GM19397 (cell line): ENCODE data around the gene C11orf97.
"Not testable (repeated sequence)": the region's sequence is repeated elsewhere in the genome, so short reads cannot be mapped to it uniquely, and the experiment has no call there.

Experiments
- ATAC-seq: cut with Tn5 transposase; IDR thresholded peaks from one replicate; pipeline ENCODE4 v1.9.1; 2021; ENCODE audit warnings: mild to moderate bottlenecking, moderate library complexity; ENCODE audit not compliant: unreplicated experiment

C11orf97 gene

DNA sequence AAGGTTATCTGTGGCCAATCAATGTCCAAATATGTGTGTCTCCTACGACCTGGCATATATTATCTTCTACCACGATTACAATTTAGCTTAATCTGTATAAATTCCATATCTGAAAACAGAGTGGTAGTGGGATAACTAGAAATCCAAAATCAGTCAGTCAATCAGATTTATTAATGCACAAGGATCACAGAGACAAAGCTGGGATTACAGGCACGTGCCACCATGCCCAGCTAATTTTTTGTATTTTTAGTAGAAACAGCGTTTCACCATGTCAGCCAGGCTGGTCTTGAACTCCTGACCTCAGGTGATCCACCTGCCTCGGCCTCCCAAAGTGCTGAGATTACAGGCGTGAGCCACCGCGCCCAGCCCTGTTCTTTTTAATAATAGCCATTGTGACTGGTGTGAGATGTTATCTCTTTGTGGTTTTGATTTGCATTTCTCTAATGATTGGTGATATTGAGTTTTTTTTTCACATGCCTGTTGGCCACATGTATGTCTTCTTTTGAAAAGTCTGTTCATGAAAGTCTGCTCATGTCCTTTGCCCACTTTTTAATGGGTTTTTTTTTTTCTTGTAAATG is 43.6 kb downstream of the C11orf97 start:
- not testable (repeated sequence) for ATAC-seq

DNA sequence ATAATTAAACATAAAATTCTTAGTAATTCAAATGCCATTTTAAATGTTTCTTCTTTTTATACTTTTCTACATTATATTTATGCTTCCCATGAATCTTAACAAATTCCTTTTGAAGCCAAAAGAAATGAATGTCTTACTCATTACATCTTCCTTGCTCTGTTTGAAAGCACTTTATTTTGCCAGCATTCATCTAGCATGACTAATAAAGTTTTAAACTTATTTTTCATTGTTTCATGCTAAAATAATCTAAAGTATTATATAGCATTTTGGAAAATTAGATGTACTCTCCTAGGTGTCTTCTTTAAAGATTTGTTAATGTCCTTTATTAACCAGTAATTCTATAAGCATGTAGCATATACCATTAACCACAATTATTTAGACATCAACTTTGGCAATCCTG is 45.2 kb downstream of the C11orf97 start:
- ATAC-seq: no peak

DNA sequence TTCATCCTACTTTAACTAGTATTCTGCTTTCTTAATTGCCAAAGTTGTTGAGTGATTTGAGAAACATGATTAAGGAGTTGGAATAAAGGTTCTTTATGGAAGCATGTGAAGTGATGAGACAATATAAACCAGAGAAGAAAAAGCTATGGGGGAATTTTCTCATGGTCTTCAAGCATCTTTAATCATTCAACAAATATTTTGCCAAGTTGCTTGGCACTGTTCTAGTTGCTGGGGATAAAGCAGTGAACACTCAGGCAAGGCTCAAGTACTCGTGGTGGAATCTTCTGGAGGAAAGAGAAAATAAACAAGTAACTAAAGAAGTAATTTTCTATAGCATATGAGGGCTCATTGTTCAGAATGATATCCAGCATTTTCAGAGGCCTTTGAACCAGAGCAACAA is 45.7 kb downstream of the C11orf97 start:
- no peak for ATAC-seq

DNA sequence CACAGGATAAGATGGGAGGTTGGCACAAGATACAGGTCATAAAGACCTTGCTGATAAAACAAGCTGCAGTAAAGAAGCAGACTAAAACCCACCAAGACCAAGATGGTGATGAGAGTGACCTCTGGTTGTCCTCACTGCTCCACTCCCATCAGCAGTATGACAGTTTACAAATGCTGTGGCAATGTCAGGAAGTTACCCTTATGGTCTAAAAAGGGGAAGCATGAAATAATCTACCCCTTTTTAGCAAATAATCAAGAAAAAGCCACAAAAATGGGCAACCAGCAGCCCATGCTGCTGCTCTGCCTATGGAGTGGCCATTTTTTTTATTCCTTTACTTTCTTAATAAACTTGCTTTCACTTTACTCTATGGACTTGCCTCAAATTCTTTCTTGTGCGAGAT is 46.2 kb downstream of the C11orf97 start:
- no peak for ATAC-seq

DNA sequence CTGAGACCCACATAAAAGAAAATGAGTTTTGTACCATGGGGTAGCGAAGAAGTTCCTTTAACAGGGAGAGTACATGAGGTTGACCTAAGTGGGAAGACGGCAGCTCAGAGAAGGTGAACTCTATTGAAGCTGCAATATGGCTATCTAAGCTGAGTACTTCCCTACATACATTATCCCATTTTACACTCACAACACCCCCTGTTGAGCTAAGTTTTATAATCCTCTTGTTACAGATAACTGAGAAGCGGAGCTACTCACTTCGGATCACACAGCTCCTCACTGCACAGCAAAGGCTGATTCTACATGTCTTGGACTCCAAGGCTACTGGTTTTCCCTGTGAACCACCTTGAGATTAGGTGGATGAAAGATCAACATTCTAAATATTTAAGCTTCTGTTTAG is 46.7 kb downstream of the C11orf97 start:
- no peak for ATAC-seq

DNA sequence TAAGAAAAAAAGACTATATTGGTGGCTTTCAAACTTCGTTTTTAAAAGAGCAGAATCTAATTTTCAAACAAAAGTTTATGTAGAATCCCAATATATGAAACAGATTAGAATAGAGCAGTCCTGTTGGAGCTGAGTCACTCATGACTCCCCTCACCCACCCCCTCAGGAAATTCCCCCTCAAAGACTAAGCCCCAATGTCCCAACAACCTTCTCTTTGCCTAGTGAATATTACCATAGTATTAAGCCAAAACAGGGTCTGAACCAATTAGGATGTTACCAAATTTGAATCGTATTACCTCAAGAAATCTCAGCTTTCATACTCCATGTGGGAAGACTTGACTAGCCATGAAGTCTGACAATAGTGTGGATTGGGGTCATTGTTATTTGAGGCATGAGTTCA is 47.1 kb downstream of the C11orf97 start:
- no peak for ATAC-seq

DNA sequence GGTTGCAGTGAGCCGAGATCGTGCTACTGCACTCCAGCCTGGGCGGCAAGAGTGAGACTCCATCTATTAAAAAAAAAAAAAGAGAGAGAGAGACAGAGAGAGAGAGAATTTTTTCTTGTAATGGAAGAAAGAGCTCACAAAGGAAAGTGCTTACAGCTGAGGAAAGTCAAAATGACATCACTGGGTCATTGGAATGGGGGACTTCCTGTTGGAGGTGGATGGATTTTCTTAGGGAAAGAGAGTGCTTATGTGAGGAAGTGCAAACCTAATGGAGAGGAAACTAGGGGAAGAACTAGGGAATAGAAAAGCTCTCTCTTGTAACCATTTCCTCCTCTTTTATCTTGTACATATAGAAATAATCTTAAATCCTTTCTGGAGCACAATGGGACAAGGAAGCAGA is 48.6 kb downstream of the C11orf97 start:
- ATAC-seq: no peak

DNA sequence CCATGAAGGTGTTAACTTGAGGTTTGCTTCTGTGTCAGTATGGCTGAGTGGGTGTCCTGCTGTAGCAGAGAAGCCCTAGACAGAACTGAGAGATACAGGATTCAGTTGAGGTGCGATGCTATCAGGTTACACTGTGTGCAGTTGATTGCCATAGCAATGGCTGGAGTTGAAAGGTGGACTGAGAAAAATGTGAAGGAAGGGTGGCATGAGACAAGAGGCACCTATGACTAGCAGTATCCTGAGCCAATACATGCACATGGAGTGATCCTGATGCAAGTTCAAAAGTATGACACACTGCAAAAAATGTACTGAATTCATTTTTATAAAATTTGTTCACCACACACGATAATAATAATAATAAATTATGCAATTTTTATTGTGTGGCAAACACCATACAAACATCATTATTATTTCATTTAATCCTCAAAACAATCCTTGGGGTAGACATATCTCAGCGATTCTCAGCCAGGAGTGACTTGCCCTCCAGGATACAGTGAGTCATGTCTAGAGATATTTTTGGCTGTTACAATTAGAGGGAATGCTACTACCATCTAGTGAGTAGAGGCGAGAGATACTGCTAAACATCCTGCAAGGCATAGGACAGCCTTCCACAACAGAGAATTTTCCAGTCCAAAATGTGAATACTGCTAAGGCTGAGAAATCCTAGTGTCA is 51.1 kb downstream of the C11orf97 start:
- no peak for ATAC-seq

DNA sequence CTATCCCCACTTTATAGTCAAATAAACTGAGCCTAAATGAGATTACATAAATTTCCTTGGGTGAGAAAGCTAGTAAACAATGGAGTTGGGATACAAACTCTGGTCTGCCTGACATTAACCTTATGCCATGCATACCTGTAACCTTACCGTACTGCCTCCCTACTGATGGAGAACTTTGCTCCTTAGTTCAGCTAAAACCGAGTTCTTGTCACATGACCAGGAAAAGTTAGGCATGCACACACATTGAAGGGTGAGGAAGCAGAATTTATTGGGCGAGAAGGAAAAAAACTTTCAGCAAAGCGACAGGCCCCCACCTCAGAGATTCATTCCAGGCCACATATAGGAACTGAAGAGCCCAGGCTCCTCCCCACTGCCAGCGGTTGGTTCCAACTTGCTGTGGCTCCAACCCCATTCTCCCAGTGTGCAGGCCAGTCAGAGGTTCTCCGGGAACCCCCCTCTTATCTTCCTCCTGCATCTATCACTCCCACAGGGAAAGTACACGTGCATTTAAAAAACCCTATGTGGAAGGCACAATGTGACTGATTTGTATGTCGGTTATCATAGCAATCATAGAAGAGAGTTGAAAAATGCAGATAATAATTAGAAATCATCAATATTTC is 51.7 kb downstream of the C11orf97 start:
- no peak for ATAC-seq

DNA sequence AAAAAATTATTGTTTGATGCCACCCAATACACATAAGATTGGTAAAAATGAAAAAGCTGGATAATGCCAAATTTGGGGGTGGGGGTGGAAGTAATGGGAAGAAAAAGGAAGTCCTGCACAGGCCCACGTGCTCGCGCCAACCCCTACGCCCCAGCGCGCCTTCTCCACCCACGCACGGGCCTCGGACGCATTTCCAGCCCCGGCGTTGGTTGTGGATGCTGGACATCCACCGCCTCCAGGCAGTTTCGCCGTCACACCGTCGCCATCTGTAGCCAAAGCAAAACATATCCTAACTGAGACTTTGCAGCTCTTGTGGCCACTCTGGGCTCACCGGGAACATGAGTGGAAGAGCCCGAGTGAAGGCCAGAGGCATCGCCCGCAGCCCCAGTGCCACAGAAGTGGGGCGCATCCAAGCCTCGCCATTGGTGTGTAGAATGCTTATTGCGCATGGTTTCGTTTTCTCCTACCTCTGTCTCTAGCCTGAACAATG is 55.0 kb downstream of the C11orf97 start, which contains the start of gene PIWIL4:
TSS of gene PIWIL4 (plus strand) at position 188 of the 490 bp plus-strand sequence. CDS start at position 339, 151 bp downstream.
- no peak for ATAC-seq

DNA sequence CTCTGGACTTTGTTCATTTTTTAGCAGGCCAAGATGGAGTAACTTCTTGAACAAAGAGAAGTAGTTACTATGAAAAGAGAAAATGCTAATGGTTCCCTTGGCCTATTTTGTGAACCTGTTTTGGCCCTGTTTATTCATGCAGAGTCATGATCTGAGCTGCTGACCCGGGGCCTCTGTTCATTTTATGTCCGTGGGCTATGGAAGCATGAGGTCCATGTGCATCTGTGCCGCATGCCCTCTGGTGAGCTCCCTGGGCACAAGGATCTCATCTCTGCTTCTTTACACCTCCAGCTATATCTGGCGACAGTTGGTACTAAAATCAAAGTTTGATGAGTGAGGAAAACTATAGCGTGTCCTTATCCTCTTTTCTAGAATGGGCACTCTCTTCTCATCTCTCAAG is 55.9 kb downstream of the C11orf97 start:
- ATAC-seq: no peak

DNA sequence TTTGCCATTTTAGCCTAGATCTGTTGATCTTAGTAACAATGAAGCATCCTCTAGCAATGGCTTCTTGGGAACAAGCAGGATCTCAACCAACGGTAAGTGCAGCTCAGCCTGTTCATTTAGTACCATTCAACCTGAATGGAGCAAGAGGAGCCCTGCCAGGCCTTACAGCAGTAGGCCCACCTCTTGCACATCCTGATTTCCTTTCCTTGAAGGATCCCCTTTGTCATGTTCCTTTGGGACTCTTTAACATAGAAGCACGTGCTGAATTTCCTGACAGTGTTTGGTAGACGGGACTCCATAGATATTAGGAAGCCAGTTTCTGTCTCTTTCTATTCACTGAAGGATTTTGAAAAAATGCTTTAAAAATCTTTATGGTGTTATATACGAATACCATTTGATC is 56.5 kb downstream of the C11orf97 start:
- no peak for ATAC-seq

DNA sequence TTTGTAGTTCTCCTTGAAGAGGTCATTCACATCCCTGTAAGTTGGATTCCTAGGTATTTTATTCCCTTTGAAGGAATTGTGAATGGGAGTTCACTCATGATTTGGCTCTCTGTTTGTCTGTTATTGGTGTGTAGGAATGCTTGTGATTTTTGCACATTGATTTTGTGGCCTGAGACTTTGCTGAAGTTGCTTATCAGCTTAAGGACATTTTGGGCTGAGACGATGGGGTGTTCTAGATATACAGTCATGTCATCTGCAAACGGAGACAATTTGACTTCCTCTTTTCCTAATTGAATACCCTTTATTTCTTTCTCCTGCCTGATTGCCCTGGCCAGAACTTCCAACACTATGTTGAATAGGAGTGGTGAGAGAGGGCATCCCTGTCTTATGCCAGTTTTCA is 60.7 kb downstream of the C11orf97 start:
- ATAC-seq: not testable (repeated sequence)

DNA sequence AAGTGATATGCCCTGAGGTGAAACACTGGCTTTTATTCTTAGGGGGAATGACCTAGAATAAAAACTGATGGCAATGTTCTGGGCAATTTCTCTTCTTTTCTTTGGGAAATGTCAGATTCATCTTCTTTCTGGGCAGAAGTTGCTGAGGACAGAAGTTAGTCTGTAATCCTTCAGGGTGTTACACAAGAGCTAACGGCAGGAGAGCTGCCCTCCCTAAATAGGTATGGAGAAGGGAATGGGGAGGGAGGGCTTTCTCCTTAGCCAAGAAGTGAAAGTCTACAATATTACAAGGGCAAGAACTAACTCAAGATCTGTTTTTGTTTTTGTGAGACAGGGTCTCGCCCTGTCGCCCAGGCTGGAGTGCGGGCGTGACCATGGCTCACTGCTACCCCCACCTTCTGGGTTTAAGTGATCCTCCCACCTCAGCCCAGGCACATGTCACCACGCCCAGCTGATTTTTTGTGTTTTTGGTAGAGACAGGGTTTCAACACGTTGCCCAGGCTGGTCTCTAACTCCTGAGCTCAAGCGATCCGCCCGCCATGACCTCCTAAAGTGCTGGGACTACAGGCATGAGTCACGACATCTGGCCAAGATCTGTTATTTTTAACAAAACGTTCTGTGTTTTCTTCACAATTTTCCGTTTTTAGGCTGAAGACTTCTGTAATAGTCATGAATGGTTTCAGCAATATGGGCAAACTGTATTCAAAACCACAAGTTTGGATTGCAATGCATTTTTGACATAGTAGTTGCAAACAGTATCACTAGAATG is 62.1 kb downstream of the C11orf97 start:
- no peak for ATAC-seq

DNA sequence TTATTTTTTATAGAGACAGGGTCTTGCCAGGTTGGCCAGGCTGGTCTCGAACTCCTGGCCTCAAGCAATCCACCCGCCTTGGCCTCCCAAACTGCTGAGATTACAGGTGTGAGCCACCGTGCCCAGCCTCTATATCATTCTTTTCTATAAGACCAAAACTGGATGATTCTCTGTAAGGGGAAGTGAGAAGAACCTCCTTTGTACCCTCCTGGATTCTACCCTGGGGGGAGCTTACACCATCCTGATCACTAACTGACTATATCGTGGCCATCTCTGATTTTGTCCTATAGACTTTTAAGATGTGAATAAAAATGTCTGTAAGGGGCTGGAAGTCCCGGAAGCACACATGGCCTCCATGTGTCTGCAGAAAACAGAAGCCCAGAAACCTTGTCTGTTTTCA is 64.0 kb downstream of the C11orf97 start:
- no peak for ATAC-seq

DNA sequence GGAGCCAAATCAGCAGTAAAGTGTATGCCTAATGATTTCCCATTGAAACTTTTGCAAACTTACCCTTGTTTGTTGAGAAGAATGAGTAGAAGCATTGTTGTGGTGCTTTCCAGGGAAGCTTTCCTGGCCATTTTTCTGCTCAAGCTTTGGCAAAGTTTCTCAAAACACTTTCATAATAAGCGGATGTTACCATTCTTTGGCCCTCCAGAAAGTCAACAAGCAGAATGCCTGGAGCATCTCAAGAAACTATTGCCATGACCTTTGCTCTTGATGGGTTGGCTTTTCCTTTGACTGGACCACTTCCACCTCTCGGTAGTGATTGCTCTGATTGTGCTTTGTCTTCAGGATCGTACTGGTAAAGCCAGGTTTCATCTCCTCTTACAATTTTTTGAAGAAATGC is 65.6 kb downstream of the C11orf97 start:
- ATAC-seq: no peak
